Stomach (tissue), 4 donors: ENCODE measurements around the gene SLC36A3.

Experiments used
- EP300 ChIP-seq: sonication (generic); formaldehyde crosslinking; IDR thresholded peaks from one replicate; pipeline ENCODE4 v1.6.1; 2017; ENCODE audit warnings: antibody characterized with exemption
- POLR2A ChIP-seq, 4 donors: fragments of 450-650 bp; IDR thresholded peaks; one replicate each; pipeline ENCODE4 v1.6.1; 2016; ENCODE audit warnings: antibody characterized with exemption in 4 of 4, control low read depth in 2 of 4, mild to moderate bottlenecking in 1 of 4, moderate library complexity in 1 of 4
- TF ChIP-seq, protein P1 (sequence below), 7 experiments: fragments of 450-650 bp in 4 of 7; fragments of 200-600 bp in 3 of 7; sonication (generic) in 3 of 7; IDR thresholded peaks; one replicate each; pipeline ENCODE4 v1.5.1; 2016 to 2019; ENCODE audit warnings: antibody characterized with exemption in 7 of 7, control low read depth in 2 of 7, mild to moderate bottlenecking in 1 of 7

DNA sequence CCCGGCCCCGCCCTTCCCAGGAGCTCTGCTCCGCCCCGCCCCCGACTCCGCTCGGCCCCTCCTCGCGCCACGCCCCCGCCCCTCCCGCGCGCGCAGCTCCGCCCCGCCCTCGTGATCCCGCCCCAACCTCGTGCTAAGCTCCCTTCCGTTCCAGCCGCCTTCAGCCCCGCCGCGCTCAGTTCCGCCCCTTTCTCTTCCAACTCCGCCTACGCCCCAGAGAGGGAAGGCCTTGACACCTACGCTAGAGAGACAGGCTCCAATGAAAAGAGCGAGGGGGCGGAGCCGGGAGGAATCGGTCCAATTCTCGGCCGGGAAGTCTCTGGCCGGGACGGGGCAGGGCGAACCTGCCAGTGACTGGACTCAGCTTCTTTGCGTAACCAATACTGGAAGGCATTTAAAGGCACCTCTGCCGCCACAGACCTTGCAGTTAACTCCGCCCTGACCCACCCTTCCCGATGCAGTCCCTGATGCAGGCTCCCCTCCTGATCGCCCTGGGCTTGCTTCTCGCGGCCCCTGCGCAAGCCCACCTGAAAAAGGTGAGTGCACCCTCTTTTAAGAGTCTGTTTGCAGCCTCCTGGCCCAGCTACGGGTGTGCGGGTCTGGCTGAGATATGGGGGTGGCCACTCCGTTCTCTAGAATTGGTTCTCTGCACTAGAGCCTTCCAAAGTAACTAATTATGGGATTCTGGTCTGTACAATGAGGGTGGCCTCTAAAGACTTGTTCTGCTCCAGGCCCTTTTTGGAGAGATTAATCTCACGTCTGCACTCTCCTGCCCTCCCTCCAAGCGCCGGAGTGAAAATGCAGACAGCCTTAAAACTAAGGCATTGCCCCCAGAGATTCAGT lies 50.6 kb downstream of the SLC36A3 start, which contains the start of gene GM2A:
- TF ChIP-seq, protein P1, sequence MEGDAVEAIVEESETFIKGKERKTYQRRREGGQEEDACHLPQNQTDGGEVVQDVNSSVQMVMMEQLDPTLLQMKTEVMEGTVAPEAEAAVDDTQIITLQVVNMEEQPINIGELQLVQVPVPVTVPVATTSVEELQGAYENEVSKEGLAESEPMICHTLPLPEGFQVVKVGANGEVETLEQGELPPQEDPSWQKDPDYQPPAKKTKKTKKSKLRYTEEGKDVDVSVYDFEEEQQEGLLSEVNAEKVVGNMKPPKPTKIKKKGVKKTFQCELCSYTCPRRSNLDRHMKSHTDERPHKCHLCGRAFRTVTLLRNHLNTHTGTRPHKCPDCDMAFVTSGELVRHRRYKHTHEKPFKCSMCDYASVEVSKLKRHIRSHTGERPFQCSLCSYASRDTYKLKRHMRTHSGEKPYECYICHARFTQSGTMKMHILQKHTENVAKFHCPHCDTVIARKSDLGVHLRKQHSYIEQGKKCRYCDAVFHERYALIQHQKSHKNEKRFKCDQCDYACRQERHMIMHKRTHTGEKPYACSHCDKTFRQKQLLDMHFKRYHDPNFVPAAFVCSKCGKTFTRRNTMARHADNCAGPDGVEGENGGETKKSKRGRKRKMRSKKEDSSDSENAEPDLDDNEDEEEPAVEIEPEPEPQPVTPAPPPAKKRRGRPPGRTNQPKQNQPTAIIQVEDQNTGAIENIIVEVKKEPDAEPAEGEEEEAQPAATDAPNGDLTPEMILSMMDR (IDR thresholded peaks at IDR 0.05): peak in 1 of 7 experiments; percentile 11
- TF ChIP-seq EP300 (no peak), POLR2A (IDR thresholded peaks at IDR 0.05) (peak in 1 of 4 donors; percentile 77)
